GM21423 (cell line): ENCODE measurements around the gene DNAJC8.

Experiments
- ATAC-seq: cut with Tn5 transposase; IDR thresholded peaks from one replicate; pipeline ENCODE4 v1.9.1; 2021; ENCODE audit warnings: mild to moderate bottlenecking, moderate library complexity; ENCODE audit not compliant: unreplicated experiment

DNAJC8 gene

DNA sequence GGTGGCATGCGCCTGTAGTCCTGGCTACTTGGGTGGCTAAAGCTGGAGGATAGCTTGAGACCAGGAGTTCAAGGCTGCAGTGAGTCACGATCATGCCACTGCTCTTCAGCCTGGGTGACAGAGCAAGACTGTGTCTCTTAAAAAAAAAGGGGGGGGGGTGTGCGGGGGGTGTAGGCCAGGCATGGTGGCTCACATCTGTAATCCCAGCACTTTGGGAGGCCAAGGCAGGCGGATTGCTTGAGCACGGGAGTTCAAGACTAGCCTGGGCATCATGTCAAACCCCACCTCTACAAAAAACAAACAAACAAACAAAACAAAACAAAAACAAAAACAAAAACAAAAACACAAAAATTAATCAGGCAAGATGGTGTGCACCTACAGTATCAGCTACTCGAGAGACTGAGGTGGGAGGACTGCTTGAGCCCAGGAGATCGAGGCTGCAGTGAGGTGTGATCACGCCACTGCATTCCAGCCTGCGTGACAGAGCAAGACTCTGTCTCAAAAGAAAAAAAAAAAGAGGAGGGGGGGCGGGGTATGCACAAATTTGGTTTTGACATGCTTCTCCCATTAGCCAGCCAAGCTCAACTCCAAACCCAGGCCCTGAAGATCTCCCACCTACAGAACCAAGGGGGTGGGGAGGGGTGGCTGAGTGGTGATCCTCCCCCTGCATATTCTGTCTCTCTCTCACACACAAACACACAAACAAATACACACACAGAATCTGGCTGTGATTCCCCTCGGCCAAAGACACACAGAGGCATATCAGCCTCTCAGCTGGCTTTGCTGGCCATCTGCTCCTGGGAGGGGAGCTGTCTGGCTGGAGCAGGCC is 59.5 kb downstream of the DNAJC8 start:
- no peak for ATAC-seq

DNA sequence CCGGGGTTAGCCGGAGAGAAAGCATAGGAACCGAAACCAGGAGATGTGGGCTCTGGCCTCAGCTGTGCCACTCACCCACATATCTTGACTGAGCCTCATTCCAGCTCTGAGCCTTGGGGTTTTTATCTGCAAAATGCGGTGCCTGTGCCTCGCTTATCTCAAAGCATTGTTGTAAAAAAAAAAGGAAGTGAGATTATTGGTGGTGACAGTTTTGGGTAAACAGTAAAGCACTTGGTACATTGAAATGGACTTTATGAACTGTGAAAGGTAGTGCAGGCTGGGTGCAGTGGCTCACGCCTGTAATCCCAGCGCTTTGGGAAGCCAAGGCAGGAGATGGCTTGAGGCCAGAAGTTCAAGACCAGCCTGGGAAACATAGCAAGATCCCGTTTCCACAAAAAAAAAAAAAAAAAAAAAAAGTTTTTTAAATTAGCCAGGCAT is 60.1 kb downstream of the DNAJC8 start:
- peak; percentile 66 for ATAC-seq

DNA sequence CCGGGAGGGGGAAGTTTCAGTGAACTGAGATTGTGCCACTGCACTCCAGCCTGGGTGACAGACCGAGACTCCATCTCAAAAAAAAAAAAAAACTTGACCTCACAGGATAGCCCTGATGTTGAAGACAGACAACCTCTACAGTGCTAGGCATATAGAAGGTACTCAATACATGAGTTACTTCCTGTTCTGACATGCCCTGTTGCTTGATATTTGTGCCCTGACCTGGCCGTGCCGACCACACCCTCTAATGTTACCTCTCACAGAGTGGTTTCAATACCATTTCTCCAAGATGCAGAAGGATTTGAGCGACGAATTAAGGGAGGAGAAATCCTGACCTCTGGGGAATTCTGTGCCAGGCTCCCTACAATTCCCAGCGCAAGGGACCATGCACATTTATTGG is 61.6 kb downstream of the DNAJC8 start:
- no peak for ATAC-seq

GRCh38 chr1:28170001-28170596 is 62.7 kb downstream of the DNAJC8 start:
- ATAC-seq = no peak

DNA sequence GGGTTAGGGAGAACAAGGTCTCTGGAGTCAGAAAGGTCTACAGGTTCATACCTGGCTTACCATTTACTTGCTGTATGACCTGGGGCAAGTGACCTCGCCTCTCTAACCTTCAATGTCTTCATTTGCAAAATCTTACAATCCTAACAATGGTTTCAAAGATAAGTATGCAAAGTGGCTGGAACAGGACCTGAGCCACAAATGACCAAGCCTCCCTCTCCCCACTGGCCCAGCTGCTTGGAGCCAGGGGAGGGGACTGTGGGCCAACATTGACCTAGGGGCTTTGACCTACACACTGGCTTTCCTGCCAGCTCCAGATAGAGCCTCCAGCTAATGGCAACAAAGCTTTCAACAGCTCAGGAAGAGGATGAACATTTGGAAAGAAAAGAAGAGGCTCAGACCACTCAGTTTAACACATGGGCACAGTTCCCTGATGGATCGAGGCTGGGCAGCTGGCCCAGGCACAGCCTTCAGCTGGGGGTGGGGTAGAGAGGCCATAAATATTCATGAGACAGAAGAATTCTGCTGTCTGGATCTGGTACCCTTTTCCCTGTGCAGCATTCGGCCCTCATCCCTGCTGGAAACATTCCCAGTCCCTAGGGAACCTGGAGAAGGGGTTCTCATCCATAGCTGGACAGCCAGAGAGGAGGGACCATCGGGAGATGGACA is 69.2 kb downstream of the DNAJC8 start:
- ATAC-seq = no peak

DNA sequence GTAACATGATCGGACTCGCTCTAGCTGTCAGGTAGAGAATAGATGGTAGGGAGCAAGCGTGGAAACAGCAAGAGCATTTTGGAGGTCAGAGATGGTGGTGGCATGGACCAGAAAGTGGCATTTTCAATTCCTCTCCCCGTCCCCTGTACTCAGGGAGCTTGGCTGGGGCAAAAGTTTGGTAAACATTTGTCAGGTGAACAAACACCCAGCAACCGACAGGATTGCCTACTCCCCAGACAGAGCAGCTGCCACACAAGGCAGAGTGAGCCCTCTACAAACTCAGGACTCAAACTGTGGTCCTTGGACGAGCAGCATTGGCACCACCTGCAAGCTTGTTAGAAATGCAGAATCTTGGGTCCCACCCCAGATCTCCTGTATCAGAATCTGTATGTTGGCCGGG is 70.7 kb downstream of the DNAJC8 start:
- ATAC-seq = no peak

GRCh38 chr1:28161751-28162150 is 71.1 kb downstream of the DNAJC8 start:
- no peak for ATAC-seq

- ATAC-seq = no peak
These were observed 72.0 kb downstream of the DNAJC8 start for GRCh38 chr1:28160782-28161266.

- ATAC-seq = no peak
These were observed 73.1 kb downstream of the DNAJC8 start for GRCh38 chr1:28159680-28160079.

DNA sequence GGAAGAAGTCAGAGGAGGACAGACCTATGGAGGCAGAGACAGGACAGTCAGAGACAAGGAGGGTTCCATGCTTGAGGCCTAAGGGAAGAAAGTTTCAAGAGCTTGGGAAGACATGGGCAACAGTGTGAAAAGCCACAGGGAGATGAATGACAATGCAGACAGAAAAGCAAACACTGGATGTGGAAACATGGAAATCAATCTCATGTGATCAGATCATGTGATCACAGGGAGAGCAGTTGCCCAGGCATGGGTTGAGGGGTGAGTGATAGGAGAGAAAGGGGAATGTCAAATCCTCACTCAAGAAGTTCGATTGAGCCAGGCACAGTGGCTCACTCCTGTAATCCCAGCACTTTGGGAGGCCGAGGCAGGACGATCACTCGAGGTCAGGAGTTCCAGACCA is 73.6 kb downstream of the DNAJC8 start:
- no peak for ATAC-seq

- no peak for ATAC-seq
These were observed 74.9 kb downstream of the DNAJC8 start for GRCh38 chr1:28157894-28158293.

- ATAC-seq = no peak
These were observed 76.0 kb downstream of the DNAJC8 start for GRCh38 chr1:28156821-28157220.

DNA sequence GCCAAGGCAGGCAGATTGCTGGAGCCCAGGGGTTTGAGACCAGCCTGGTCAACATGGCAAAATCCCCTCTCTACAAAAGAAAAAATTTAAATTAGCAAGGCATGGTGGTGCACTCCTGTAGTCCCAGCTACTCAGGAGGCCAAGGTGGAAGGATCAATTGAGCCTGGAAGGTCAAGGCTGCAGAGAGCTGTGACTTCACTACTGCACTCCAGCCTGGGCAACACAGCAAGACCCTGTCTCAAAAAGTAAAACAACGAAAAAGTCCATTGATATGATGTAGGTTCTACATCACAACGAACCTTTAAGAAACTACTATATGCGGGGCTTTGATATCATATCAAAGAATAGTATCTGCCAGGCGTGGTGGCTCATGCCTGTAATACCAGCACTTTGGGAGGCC is 77.2 kb downstream of the DNAJC8 start:
- ATAC-seq = no peak

- no peak for ATAC-seq
These were observed 78.7 kb downstream of the DNAJC8 start for GRCh38 chr1:28154078-28154594.
